Left ventricle myocardium inferior (tissue), 1 donor: ENCODE results near the gene EDEM1. TPM values are rescaled to one million over a fixed set of nuclear protein-coding genes. Genes with fewer than 3 reads are reported as not detected.

Experiments used
- DNase-seq: peaks from one replicate; pipeline ENCODE4 v3.0.0-alpha.2; 2020
- H3K27ac ChIP-seq: fragments of 200-600 bp; replicated peaks from 2 replicates; pipeline ENCODE4 v1.8.0; 2021
- H3K27me3 ChIP-seq: fragments of 200-600 bp; 2 replicates; pipeline ENCODE4 v1.8.0; 2021; ENCODE audit warnings: low read depth
- H3K36me3 ChIP-seq: fragments of 200-600 bp; 2 replicates; pipeline ENCODE4 v1.8.0; 2021
- H3K4me1 ChIP-seq: fragments of 200-600 bp; 2 replicates; pipeline ENCODE4 v1.8.0; 2021
- H3K4me3 ChIP-seq: fragments of 200-600 bp; 2 replicates; pipeline ENCODE4 v1.8.0; 2021; ENCODE audit warnings: mild to moderate bottlenecking, moderate library complexity
- H3K9me3 ChIP-seq: fragments of 200-600 bp; replicated peaks from 2 replicates; pipeline ENCODE4 v1.8.0; 2021
- CTCF ChIP-seq: fragments of 200-600 bp; IDR thresholded peaks from 2 replicates; pipeline ENCODE4 v1.8.0; 2021; ENCODE audit warnings: antibody characterized with exemption, mild to moderate bottlenecking, borderline replicate concordance
- intact Hi-C: fragments of 100-400 bp; cut with micrococcal nuclease; formaldehyde crosslinking; loops from one replicate; pipeline ENCODE4 v1.11.0; 2022
- total RNA-seq: library from RNA; stranded (reverse); fragmentation: NEBNext Ultra II Directional; extraction: Animal tissue kit (Norgen Biotek cat#: 25700); gene quantifications from one replicate; pipeline ENCODE4 v1.2.1, GENCODE V29; 2021
- donor health status: DM: no; HTN: yes; CAD: no; lungs with severe emphysema.

Gene EDEM1
- total RNA-seq, 1 donor from 2014 or later: 7.9 TPM

- intact Hi-C loops: no loop called here
- Histone ChIP-seq H3K4me1 (peaks cover 59% of the 10 kb centered on the region), H3K27ac (no peak overlapping the region)
Measured at GRCh38 chr3:5194341-5194740, 6.8 kb downstream of the EDEM1 start.

GRCh38 chr3:5194801-5195509, 7.4 kb downstream of the EDEM1 start:
- peaks cover 23% of the 10 kb centered on the region for H3K36me3 ChIP-seq
- H3K27me3 ChIP-seq: no peaks in the 10 kb centered on the region
- H3K27ac ChIP-seq: peak overlapping the region; percentile 2
- intact Hi-C loops: no loop called here
- no peak overlapping the region for H3K4me3 ChIP-seq
- DNase-seq: no peak
- H3K9me3 ChIP-seq: no peaks in the 10 kb centered on the region
- TF ChIP-seq CTCF: no peak
- H3K4me1 ChIP-seq: peaks cover 53% of the 10 kb centered on the region

More at GRCh38 chr3:5194341-5194740, 6.8 kb downstream of the EDEM1 start:
- Histone ChIP-seq H3K9me3 (no peaks in the 10 kb centered on the region), H3K4me3 (no peak overlapping the region), H3K36me3 (peaks cover 16% of the 10 kb centered on the region), H3K27me3 (no peaks in the 10 kb centered on the region)
- TF ChIP-seq CTCF: no peak
- DNase-seq: no peak

GRCh38 chr3:5195605-5196004, 8.1 kb downstream of the EDEM1 start:
- Histone ChIP-seq H3K4me1 (peaks cover 47% of the 10 kb centered on the region), H3K9me3 (no peaks in the 10 kb centered on the region), H3K36me3 (peaks cover 29% of the 10 kb centered on the region), H3K27me3 (no peaks in the 10 kb centered on the region), H3K4me3 (no peak overlapping the region), H3K27ac (peak overlapping the region; percentile 2)
- intact Hi-C loops: no loop called here
- no peak for DNase-seq
- no peak for TF ChIP-seq CTCF

DNA sequence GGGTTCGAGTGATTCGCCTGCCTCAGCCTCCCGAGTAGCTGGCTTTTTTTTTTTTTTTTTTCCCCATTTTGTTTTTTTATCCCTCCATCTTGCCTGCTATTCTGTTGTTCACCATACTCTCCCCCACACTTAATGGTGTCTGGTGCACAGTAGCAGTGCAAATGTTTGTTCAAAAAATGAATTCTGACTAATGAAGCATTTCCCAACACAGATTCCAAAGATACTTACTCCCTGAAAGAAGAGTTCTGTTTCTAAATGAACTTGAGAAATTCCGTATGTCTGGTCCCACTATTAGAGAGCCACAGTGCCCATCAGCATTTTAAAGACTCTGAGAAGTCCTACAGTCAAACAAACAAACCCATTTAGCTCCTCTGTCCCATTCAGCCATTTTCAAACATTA, 9.5 kb downstream of the EDEM1 start:
- Histone ChIP-seq H3K4me1 (peaks cover 42% of the 10 kb centered on the region), H3K9me3 (no peaks in the 10 kb centered on the region), H3K4me3 (no peak overlapping the region), H3K27ac (no peak overlapping the region), H3K36me3 (peaks cover 42% of the 10 kb centered on the region), H3K27me3 (no peaks in the 10 kb centered on the region)
- TF ChIP-seq CTCF: no peak
- intact Hi-C loops: no loop called here
- DNase-seq: no peak

DNA sequence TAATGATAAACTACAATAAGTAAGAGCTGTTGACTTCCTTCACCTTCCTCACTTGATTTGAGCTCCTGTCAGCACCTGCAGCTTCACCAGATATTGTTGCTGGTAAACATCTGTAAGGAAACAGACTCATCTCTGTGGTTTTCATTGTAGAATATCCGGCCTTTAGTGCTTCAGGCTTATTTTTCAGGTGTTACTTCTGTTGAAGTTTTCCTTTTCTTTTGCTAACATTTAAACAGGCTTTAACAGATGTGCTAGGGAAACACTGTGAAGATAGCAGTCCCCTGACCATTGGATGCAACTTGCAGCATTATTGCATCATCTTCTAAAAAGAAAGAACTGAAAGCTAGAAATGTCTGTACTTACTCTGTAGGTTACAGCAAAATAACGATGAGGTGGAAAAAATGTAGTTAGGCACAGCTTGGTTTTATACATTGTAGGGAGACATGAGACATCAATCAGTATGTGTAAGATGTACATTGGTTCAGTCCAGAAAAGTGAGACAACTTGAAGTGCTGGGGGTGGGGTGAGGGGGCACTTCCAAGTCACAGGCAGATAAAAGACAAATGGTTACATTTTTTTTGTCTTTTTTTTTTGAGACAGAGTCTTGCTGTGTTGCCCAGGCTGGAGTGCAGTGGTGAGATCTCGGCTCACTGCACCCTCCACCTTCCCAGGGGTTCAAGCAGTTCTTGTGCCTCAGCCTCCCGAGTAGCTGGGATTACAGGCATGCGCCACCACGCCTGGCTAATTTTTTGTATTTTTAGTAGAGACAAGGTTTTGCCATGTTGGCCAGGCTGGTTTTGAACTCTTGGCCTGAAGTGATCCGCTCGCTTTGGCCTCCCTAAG, 10.2 kb downstream of the EDEM1 start:
- no peak overlapping the region for H3K4me3 ChIP-seq
- H3K4me1 ChIP-seq: peaks cover 37% of the 10 kb centered on the region
- no peak for TF ChIP-seq CTCF
- H3K9me3 ChIP-seq: no peaks in the 10 kb centered on the region
- no peaks in the 10 kb centered on the region for H3K27me3 ChIP-seq
- DNase-seq: no peak
- peak overlapping the region; percentile 0 for H3K27ac ChIP-seq
- H3K36me3 ChIP-seq: peaks cover 48% of the 10 kb centered on the region
- intact Hi-C loops: no loop called here
